ENCODE measurements around the gene RTN4RL2.

- no peak for TF ChIP-seq POLR2A (IDR thresholded peaks at IDR 0.05)
- no peak for TF ChIP-seq CTCF (IDR thresholded peaks at IDR 0.05)
These were observed 30.3 kb downstream of the RTN4RL2 start for GRCh38 chr11:57490456-57491248.
